Measurements from ENCODE around the gene TNFSF15.

DNA sequence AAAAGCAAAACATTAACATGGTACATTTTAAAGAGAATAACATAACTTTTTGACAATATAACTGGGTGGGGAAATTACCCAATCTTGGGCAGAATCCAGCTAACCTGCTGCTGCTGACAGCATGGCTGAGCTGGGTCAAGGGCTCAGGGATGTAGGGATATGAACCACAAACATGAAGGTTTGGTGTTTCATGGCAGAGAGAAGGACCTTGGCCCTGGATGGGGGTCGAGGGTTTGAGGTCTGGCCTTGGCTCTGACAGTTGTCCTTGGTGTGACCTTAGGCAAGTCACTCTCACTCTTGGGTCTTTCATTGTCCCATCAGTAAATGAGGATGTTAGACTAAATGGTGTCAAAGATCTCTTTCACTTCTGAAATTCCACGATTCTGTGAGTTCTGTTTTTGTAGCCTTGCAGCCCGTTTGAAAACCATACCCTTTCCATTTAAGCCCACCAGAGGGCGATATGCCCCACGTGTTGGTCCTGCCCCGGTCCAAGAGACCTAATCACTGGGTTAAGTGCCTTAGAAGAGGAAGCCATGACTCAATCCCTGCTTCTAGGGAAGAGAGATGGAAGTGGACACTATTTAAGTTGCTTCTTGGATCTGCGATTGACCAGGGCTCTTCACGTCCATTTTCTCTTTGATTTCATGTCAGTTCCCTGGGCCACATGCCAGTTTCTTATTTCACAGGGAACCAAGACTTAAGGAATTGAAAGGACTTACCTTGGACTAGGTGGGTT, 67.1 kb downstream of the TNFSF15 start:
- no peak for TF ChIP-seq POLR2AphosphoS5 (IDR thresholded peaks at IDR 0.05; ENCODE audit: low read depth, low read length)
- TF ChIP-seq TAF1 (IDR thresholded peaks at IDR 0.05; ENCODE audit: borderline replicate concordance, low read depth, low read length): no peak
- TF ChIP-seq POLR2A (IDR thresholded peaks at IDR 0.05; ENCODE audit: low read depth, low read length): no peak
